Vagina (tissue), 2 donors: ENCODE data around the gene E2F3. TPM values are rescaled to one million over a fixed set of nuclear protein-coding genes. Genes with fewer than 3 reads are reported as not detected.

Experiments used
- DNase-seq, 2 donors: peaks; one replicate each; pipeline ENCODE4 v3.0.0-alpha.2; 2017; ENCODE audit errors: extremely low spot score in 2 of 2
- H3K27ac ChIP-seq: fragments of 200-600 bp; sonication (generic); one replicate; pipeline ENCODE4 v1.5.1; 2019
- H3K27me3 ChIP-seq: fragments of 200-600 bp; sonication (generic); one replicate; pipeline ENCODE4 v1.5.1; 2019
- H3K36me3 ChIP-seq, 2 donors: fragments of 200-600 bp; sonication (generic); one replicate each; pipeline ENCODE4 v1.5.1; 2017 to 2019
- H3K4me1 ChIP-seq: fragments of 200-600 bp; sonication (generic); one replicate; pipeline ENCODE4 v1.5.1; 2019
- H3K4me3 ChIP-seq, 2 donors: fragments of 200-600 bp; sonication (generic); 1 replicate in 1 of 2; 2 replicates in 1 of 2; pipeline ENCODE4 v1.5.1; 2016 to 2019
- H3K9me3 ChIP-seq: fragments of 200-600 bp; sonication (generic); one replicate; pipeline ENCODE4 v1.5.1; 2019
- CTCF ChIP-seq, 3 experiments: fragments of 450-650 bp in 2 of 3; fragments of 200-600 bp in 1 of 3; sonication (generic) in 1 of 3; IDR thresholded peaks; one replicate each; pipeline ENCODE4 v1.5.1; 2017 to 2019; ENCODE audit warnings: antibody characterized with exemption in 3 of 3, mild to moderate bottlenecking in 2 of 3, moderate library complexity in 2 of 3
- POLR2A ChIP-seq, 2 donors: fragments of 450-650 bp; IDR thresholded peaks; one replicate each; pipeline ENCODE4 v1.6.1; 2017; ENCODE audit warnings: antibody characterized with exemption in 2 of 2, mild to moderate bottlenecking in 2 of 2, moderate library complexity in 2 of 2
- POLR2AphosphoS5 ChIP-seq, 2 donors: sonication (generic); formaldehyde crosslinking; IDR thresholded peaks; one replicate each; pipeline ENCODE4 v1.9.0; 2017; ENCODE audit warnings: antibody characterized with exemption in 2 of 2, mild to moderate bottlenecking in 2 of 2, low read depth in 1 of 2; ENCODE audit not compliant: insufficient read depth in 1 of 2
- intact Hi-C: fragments of 100-400 bp; cut with DNase I; formaldehyde crosslinking; loops from one replicate; pipeline ENCODE4 v1.15.1; 2023
- total RNA-seq: library from RNA; depleted of rRNA; stranded (reverse); fragments of >200 nt; gene quantifications from one replicate; pipeline ENCODE4 v1.2.3, GENCODE V29; 2016

E2F3 gene
- total RNA-seq, 1 donor from 2014 or later = 4.4 TPM

- no peaks in the 10 kb centered on the region for H3K4me1 ChIP-seq
- no peaks in the 10 kb centered on the region for H3K36me3 ChIP-seq
- H3K9me3 ChIP-seq = no peaks in the 10 kb centered on the region
- TF ChIP-seq CTCF (IDR thresholded peaks at IDR 0.05) (no peak), POLR2A (IDR thresholded peaks at IDR 0.05) (no peak), POLR2AphosphoS5 (IDR thresholded peaks at IDR 0.05; ENCODE audit: insufficient read depth in 1 of 2, low read depth in 1 of 2) (no peak)
- no peaks in the 10 kb centered on the region for H3K27me3 ChIP-seq
- no peak overlapping the region for H3K4me3 ChIP-seq
- no peak for DNase-seq
- intact Hi-C loops = no loop called here
- H3K27ac ChIP-seq = no peak overlapping the region
Measured at GRCh38 chr6:20474874-20475542, 73.3 kb downstream of the E2F3 start.

- no peak for TF ChIP-seq POLR2AphosphoS5 (IDR thresholded peaks at IDR 0.05; ENCODE audit: insufficient read depth in 1 of 2, low read depth in 1 of 2)
- no peak for TF ChIP-seq POLR2A (IDR thresholded peaks at IDR 0.05)
- TF ChIP-seq CTCF (IDR thresholded peaks at IDR 0.05) = no peak
- H3K36me3 ChIP-seq = no peaks in the 10 kb centered on the region
- no peak for DNase-seq
- intact Hi-C loops = no loop called here
- no peaks in the 10 kb centered on the region for H3K9me3 ChIP-seq
- H3K27ac ChIP-seq = no peak overlapping the region
- H3K4me3 ChIP-seq = no peak overlapping the region
- no peaks in the 10 kb centered on the region for H3K4me1 ChIP-seq
- H3K27me3 ChIP-seq = no peaks in the 10 kb centered on the region
Measured at GRCh38 chr6:20476501-20477043, 74.9 kb downstream of the E2F3 start.

GRCh38 chr6:20477485-20477884 lies 75.8 kb downstream of the E2F3 start:
- Histone ChIP-seq H3K4me3 (no peak overlapping the region), H3K36me3 (no peaks in the 10 kb centered on the region), H3K9me3 (no peaks in the 10 kb centered on the region), H3K27me3 (no peaks in the 10 kb centered on the region), H3K27ac (no peak overlapping the region), H3K4me1 (no peaks in the 10 kb centered on the region)
- TF ChIP-seq CTCF (IDR thresholded peaks at IDR 0.05) (no peak), POLR2A (IDR thresholded peaks at IDR 0.05) (no peak), POLR2AphosphoS5 (IDR thresholded peaks at IDR 0.05; ENCODE audit: insufficient read depth in 1 of 2, low read depth in 1 of 2) (no peak)
- DNase-seq = no peak
- intact Hi-C loops = no loop called here

GRCh38 chr6:20479060-20479459 lies 77.4 kb downstream of the E2F3 start:
- Histone ChIP-seq H3K4me3 (no peak overlapping the region), H3K9me3 (no peaks in the 10 kb centered on the region), H3K36me3 (no peaks in the 10 kb centered on the region), H3K4me1 (no peaks in the 10 kb centered on the region), H3K27ac (no peak overlapping the region), H3K27me3 (no peaks in the 10 kb centered on the region)
- intact Hi-C loops = no loop called here
- TF ChIP-seq POLR2A (IDR thresholded peaks at IDR 0.05) (no peak), POLR2AphosphoS5 (IDR thresholded peaks at IDR 0.05; ENCODE audit: insufficient read depth in 1 of 2, low read depth in 1 of 2) (no peak), CTCF (IDR thresholded peaks at IDR 0.05) (no peak)
- DNase-seq = no peak

GRCh38 chr6:20479526-20479925 lies 77.8 kb downstream of the E2F3 start:
- H3K4me3 ChIP-seq = no peak overlapping the region
- DNase-seq = no peak
- intact Hi-C loops = no loop called here
- no peaks in the 10 kb centered on the region for H3K4me1 ChIP-seq
- no peak overlapping the region for H3K27ac ChIP-seq
- TF ChIP-seq POLR2AphosphoS5 (IDR thresholded peaks at IDR 0.05; ENCODE audit: insufficient read depth in 1 of 2, low read depth in 1 of 2) = no peak
- no peak for TF ChIP-seq POLR2A (IDR thresholded peaks at IDR 0.05)
- TF ChIP-seq CTCF (IDR thresholded peaks at IDR 0.05) = no peak
- no peaks in the 10 kb centered on the region for H3K36me3 ChIP-seq
- no peaks in the 10 kb centered on the region for H3K27me3 ChIP-seq
- H3K9me3 ChIP-seq = no peaks in the 10 kb centered on the region
